NCI-H2196 treated with DMSO at 0.1 percent for 48 hours (cell line): ENCODE results near the gene UBE2U.
"Not testable (repeated sequence)": the region's sequence is repeated elsewhere in the genome, so short reads cannot be mapped to it uniquely, and the experiment has no call there.

Experiments used
- DNase-seq: peaks from one replicate; lab custom pipeline; 2025; ENCODE audit not compliant: unreplicated experiment; lab: John Stamatoyannopoulos, UW

The UBE2U gene

GRCh38 chr1:64236541-64236954 lies 33.1 kb downstream of the UBE2U start:
- DNase-seq, result no peak

GRCh38 chr1:64239519-64239918 lies 36.1 kb downstream of the UBE2U start:
- not testable (repeated sequence) for DNase-seq

- no peak for DNase-seq
These were observed 36.8 kb downstream of the UBE2U start for GRCh38 chr1:64240206-64240605.

DNA sequence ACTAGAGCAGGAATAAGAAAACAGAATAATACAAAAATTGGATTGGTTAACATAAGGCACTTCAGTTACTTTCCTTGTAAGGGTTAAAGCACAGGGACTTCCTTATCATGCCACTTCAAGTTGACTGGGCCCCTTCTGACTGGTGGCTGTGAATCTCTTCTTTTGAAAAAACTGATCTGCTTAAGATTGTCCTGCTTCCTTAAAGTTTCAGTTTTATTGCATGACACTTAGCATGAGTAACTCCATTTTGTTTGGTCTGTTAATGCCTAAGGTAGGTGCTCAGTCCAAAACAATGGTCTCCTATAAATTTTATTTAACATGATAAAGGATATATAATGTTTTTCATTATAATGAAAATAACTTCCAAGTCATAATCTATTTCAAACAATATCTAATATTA lies 37.6 kb downstream of the UBE2U start:
- no peak for DNase-seq

DNA sequence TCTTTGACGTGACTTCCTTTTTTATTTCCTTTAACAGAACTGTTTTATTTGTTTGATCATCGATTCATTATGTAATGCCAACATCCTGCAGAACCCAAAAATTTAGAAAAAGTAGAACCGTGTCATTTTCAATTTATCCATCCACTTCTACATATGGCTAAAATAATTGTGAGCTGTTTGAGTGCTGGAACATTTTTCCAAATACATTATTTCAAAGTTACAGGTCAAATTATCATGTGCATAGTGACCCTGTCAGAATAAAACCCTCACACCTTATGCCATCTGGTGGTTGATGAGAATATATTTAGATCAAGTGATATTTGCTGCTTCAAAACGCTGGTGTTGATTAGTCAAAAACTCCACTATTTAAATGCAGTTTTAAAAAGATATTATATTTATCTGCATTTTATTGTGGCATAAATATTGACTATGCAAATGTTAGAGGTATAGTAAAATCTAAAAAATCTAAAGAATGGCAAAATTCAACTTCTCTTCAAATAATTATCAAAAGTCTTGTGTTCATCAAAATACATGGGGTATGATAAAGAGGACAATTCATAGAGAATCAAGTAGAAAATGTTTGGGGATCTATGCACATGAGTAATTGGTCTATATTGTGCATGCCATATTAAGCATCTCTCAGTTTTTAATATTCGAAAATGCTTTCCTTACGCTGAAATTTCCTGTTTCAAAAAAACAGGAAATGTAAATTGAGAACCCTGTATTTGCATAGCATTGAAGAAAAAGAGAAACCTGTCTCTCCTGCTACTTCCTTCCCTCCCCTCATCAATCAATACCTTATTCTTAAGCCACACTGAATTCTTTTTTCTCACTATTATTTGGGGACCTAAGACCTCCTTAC lies 39.7 kb downstream of the UBE2U start:
- DNase-seq, result peak; percentile 42

DNA sequence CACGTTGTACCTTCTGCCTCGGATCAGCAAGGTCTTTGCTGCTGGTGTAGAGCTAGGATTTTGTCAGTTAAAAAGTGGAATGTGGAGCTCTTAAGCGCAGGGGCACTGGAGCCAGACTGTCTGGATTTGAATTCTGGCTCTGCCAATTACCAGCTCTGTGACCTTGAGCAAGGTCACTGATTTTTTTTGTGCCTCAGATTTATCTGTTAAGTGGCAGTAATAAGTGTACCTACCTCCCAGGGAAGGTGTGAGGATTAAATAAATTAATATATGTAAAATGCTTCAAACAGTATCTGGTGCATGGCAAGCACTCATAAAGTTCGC lies 40.3 kb downstream of the UBE2U start:
- no peak for DNase-seq

DNA sequence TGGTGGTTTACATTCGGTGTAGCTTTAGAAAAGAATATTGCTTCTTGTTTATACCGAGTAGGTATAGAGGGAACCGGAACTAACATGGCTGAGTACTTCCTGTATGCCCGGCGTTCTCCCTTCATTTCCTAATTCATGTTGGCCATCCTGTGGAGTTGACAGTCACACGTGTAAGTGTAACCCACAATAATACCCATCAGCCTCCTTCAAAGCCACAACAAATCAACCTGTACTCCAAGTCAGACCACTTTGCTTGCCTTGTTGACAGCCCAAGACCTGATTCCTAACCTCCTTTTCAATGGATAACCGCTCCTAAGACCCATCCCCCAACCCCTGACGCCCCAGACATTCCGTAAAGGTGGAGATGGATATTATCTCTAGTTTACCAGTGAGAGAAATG lies 42.1 kb downstream of the UBE2U start:
- DNase-seq, result no peak

DNA sequence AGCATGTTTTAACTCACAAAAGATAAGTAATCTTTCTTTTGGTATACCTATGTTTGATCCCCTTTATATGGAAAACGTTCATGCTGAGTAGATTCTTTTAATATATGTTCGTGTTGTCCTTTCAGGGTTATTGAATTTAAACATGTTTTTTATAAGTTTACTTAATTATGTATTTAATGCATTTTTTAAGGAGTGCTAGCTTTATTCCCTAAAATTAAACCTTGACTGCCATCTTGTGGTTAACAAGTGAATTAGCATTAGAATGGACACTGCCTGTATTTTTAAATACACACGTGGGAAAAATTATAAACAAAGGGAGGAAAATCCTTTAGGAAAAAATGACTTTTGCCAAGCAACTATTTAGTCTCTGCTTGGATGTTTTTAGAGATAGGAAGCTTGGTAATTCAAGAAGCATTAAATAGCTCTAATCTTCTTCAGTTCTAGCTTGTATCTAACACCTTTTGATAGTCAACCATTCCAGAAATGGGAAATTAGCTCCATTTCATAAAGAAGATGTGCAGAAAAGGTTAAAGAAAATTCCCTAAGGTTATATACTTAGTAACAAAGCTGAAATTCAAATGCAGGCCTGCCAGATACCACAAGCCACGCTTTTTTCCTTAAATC lies 43.0 kb downstream of the UBE2U start:
- peak; percentile 40 for DNase-seq

DNA sequence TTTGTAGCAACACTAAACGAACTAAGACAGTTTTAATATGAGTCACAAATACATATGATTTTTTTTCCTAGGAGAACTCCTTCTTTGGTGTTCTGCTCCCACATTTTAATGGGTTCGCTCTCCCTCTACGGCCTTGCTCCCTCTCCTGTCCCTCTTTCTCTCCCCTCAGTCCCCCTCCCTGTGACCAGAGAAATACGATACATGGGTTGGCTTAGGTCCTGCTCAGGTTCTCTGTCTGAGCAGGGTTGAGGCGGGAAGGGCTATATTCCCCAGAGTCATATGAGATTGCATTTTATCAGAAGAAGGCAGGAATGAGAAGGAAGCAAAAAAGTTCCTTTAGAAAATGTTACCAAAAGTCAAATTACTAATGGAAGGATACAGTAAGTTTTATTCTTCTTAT lies 44.6 kb downstream of the UBE2U start:
- no peak for DNase-seq

- not testable (repeated sequence) for DNase-seq
These were observed 47.0 kb downstream of the UBE2U start for GRCh38 chr1:64250472-64250871.

DNA sequence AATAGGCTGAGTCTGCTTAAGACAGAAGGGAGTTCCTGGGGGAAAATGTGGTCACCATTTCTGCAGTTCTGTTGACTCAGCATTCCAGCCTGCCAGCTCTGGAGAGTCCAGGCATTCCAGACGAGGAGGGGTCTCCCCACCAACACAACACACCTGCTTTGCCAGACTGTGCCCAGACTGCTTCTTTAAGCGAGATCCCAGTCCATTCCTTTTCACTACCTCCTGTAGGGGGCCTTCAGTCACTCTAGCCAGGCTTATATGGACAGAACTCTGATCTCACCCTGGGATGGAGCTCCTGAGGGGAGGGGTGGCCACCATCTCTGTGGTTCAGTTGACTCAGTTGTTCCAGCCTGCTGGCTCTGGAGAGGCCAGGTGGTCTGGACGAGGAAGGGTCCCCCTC lies 48.5 kb downstream of the UBE2U start:
- no peak for DNase-seq

GRCh38 chr1:64257233-64257632 lies 53.8 kb downstream of the UBE2U start:
- DNase-seq, result not testable (repeated sequence)

DNA sequence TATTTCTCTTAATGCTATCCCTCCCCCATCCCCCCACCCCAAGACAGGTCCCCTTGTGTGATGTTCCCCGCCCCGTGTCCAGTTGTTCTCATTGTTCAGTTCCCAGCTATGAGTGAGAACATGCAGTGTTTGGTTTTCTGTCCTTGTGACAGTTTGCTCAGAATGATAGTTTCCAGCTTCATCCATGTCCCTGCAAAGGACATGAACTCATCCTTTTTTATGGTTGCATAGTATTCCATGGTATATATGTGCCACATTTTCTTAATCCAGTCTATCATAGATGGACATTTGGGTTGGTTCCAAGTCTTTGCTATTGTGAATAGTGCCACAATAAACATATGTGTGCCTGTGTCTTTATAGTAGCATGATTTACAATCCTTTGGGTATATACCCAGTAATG lies 55.0 kb downstream of the UBE2U start:
- DNase-seq, result not testable (repeated sequence)

DNA sequence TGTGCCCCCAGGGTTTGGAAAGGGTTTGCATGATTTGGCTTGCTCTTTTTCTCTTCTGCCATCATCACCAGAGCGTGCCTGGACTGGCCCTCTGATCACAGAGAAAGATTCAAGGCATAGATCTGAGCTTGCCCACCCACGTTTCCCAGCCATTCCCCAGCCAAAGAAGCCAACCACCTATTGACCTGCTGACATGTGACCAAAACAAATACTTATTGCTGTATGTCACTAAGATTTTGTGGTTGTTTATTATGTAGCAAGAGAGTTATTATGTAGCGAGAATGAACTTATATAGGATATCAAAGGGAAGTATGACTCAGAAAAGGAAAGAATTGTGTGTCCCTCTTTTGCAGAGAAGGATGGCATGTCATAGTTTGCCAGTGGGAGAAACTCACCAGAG lies 59.9 kb downstream of the UBE2U start:
- no peak for DNase-seq

GRCh38 chr1:64263856-64264255 lies 60.4 kb downstream of the UBE2U start:
- DNase-seq, result no peak

- DNase-seq, result no peak
These were observed 61.7 kb downstream of the UBE2U start for GRCh38 chr1:64265141-64265540.

DNA sequence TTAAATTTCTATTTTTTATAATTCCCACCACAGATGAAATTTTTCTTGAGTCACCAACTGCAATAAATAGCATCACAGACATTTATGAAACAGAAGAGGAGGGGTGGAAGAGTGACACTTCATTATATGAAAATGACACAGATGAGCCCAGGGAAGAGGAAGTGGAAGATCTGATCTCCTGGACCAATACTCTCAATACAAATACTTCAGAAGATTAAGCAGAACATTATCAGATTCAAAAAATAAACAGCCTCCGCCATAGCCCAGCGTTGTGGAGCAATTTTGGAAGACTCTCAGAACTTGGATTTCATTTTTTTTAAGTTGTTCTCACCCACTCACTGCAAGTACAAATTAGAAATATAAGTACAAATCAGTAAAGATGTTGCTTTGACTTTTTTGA lies 63.6 kb downstream of the UBE2U start:
- DNase-seq, result no peak

DNA sequence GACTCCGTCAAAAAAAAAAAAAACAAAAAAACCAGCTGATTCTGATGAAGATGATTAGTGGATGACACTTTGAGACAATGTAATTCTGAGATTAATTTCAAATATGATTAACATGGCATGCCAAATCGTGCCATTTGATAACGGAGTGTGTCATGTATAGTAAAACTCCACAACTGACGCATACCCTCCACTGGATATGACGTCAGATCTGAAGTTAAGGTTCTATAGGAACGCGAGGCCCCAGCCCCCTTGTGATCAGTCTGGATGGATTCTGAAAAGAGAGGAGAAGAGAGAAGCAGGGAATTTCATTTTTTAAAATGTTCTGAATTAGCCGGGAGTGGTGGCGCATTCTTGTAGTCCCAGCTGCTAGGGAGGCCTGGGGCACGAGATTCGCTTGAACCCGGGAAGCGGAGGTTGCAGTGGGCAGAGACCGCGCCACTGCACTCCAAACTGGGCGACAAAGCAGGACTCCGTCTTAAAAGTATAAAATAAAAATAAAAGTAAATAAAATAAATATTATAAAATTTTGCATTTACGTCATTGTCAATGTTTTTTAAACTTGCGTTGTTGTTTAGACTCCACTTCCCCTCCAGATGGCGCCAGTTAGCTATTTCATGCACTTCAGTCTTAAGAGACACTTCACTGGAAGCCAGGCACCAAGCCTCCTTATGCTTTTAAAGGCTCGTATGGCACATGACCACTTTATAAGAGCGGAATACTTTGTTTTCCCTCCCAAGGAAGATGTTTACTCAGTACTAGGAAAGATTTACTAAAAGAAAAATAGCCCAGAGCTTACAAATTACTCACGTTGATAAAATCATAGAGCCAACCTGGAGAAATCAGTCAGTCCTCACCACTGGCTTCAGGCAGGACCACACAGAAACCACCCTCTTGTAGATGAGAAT lies 65.5 kb downstream of the UBE2U start:
- DNase-seq, result peak; percentile 62

- DNase-seq, result no peak
These were observed 66.1 kb downstream of the UBE2U start for GRCh38 chr1:64269558-64269884.

DNA sequence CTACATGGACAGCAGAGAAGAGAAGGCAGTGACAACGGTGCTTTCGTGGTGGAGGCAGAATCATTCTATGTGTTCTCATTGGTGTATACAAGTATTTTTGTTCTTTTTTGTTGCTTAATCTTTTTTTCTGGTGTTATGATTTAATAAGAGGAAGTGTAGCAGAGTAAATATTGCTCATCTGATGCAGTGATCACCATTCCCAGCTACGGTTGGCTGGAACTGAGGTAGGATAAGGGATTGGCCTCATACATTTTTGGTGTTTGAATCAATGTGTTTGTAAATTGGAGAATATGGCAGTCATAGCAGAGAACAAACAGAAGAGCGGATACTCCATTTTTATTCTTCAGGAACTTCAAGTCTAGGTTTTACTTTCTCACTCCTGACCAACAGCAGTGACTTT lies 76.6 kb downstream of the UBE2U start:
- no peak for DNase-seq

DNA sequence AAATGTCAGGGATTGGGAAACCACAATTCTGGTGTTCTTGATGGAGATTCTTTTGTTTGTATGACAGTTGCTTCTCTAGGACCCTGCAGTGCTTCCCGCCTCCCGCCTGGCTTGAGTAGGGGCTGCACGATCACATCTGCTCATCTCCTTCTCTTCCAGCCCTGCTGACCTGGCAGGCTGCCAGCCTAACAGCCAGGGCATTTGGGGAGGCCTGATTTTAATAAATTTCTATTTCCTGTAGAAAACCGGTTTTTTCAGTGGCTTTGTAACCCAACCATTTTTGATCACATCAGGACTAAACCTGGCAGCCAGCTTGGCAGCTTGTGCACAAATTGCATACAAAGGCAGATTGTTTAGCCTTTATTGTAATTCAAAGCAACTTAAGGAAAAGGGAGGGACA lies 78.9 kb downstream of the UBE2U start:
- DNase-seq, result peak; percentile 2

DNA sequence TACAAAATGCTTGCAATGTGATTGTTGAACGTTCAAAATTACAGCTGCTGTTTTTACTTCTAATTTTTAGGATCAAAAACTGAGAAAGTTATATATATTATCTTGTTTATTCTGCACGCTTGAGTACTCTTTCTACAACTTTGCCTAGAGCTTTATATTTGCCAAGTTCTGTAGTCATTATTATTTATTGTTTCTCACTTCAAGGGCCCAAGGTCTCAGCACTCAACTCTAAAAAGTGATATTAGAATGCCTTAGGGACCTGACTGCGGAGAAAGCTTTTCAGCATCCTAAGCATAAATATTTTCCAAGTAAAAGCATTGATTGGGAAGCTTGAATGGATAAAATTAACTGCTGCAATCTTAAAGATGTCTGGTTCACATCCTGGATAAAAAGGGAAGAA lies 83.6 kb downstream of the UBE2U start:
- no peak for DNase-seq
